Activated T-cell treated with anti-CD3 and anti-CD28 coated beads for 1 hour (primary cell): ENCODE data around the gene HDAC4.

Source experiments
- DNase-seq: peaks from one replicate; pipeline ENCODE4 v3.0.0-alpha.2; 2020; ENCODE audit warnings: low read depth

Gene HDAC4

DNA sequence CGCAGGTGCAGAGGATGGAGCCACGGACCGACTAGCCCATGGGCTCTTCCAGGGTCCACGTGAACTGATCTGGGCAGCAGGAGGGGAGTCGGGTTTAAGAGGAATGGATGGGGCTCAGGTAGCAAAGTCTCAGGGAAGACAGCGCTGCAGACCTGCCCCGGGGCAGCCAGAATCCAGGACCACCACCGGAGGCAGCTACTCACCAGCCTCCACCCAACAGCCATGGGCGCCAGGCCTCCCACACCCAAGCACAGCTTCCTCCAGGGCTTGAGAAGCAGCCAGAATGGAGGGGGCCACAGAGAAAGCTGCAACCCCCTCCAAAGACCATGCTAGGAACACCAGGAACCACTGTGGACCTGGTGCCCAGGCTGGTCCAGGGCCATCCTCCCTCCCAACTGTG, 388.6 kb downstream of the HDAC4 start:
- no peak for DNase-seq

DNA sequence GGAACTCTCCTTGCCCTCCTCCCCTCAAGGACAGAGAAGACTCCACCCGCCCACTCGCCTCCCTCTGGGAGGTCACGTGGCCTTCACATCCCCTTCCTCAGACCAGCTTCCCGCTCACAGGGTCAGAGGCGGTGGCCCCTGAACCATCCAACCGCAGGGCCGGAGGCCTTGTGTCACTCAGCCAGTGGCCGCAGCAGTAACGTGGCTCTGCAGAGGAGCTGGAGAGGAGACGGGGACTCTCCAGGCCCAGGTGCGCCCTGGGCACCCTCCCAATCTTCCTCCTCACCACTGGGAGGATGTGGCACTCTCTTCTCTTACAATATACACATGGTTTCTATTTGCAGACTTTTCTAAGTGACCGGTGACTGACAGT, 391.2 kb downstream of the HDAC4 start:
- DNase-seq = no peak

- no peak for DNase-seq
Measured at GRCh38 chr2:239008677-239009588, 391.9 kb downstream of the HDAC4 start.

- no peak for DNase-seq
Measured at GRCh38 chr2:239008004-239008403, 392.8 kb downstream of the HDAC4 start.

DNA sequence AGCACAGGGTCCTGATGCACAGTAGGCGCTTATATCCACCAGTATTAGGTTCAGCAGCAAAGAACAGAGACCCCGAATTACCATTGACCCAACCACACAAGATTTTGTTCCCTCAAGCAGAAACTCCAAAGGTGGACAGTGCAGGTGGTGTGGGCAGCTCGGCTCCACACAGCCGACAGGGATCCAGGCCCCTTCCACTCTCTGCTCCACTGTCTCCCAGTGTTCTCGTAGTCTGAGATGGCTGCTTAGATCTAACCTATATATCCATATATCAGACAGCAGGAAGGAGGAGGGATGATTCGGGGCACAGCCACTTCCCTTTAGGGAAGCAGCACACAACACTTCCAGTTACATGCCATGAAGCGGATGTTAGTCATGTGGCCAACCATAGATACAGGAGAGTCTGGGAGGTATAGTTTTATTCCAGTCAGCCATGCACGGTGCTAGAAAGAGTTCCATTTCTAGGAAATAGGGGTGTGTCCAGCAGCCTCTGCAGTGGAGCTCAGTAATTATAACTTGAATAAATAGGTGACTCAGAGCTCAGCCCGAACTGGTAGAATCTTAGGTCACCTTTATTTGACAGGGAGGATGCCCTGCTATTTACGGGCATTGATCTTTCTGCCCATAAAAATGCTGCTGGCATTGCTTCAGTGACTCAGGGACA, 394.1 kb downstream of the HDAC4 start:
- DNase-seq = no peak

DNA sequence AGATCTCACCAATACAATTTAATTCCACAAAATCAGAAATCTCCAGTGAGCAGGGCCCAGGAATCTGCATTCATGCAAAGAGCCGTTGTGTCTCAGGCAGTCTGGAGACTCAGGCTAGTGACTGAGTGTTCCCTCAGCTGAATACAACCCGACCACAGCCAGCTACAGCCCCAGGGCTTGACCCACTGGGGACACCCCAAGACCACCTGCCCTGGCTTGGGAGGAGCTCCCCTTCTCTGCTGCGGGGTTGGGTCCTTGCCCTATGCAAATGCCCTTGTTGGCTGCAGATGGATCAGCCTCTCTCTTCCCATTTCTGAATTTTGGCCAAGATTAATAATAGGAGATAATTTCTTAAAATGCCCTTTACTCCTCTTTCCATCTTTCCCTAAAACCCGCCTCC, 395.2 kb downstream of the HDAC4 start:
- DNase-seq = no peak

- DNase-seq = no peak
Measured at GRCh38 chr2:239004274-239005015, 396.4 kb downstream of the HDAC4 start.

DNA sequence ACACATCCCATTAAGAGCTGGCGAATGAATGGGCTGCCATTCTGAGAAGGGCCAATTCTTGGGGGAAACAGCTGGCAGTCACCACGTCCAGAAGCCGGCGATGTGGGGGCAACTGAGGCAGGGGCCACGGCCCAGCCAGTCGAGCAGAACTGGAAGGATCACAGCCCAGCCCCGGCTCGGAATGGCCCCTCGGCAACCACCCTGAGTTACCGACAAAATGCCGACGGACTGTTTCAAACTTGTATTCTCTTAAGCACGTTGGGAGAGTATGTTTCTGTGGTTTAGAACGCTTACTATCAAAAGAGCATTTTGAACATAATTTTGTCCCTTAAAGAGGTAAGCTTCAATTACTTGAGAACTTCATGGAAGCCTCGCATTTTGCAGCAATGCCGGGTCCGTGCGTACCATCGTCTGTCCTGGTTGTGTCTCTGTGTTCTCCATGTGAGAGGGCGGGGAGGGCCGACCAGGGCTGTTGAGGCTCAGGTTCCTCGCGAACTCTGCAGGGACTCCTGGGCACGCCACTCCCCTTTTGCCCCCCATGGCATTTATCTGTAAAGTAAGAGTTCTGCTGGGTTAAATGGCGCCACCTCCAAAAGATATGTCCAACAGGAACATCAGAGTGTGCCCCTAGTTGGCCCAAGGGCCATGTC, 397.1 kb downstream of the HDAC4 start:
- no peak for DNase-seq

DNA sequence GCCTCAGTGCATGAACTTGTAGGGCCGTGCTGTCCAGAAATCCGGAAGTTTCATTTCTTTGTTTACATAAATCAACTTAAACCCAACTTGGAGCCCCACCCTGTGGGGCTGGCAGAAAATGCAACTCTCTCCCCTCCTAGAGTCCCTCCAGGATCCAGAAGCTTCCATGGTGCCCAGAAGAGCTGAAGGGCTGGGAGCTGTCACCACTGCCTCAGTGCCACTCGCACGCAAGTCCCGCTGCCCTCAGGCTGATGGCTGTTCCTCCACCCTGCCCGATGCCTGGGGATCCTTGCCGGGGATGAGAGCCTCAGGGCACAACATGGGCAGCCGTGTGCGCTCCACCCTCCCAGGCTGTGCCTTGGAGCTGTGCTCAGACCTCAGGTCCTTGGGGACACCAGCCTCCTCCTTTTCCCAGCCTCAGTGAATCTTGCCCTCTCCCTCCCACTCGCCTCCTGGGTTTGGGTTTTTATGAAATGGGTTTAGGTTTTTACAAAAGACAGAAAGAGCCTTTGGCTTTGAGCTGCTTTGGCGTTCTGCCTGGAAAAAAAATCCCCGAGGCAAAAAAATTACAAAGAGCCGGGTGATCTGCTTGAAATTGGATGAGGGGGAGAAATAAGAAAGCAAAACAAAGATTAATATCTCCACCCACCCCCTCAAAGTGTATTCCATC, 397.7 kb downstream of the HDAC4 start:
- no peak for DNase-seq

DNA sequence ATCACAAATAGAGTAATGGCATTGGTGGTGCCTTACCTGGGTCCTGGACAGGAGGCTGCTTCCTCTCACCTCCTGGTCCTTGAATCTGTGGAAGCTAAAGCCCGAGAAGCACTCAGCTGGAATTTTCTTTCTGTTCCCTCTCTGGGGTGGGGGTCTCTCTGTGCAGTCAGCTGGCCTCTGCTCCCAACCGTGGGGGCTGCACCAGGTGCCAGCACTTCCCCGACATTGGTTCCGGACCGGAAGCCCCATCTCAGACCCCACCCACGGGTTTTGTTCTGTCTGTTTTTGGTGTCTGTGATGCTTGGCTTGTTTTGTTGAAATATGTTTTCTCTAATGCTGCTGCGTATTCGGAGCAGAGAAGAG, 398.2 kb downstream of the HDAC4 start:
- DNase-seq = no peak

DNA sequence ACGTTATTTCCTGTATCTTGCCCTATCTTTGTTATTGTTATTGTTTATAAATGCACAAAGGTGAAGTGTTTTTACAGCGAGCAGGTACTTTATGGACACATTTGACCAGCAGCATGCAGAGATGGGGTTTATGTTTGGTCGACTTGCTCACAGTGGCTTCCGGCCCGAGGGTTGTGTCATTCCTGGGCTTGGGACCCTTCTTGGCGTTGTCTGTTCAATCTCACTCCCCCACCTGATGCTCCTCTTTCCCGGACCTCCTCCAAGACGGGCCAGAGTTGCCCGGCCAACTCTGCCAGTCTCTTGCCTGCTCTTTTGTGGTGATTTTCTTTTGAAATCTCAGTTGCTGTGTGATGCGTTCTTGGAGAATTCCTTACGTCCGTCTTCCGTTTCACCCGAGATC, 399.0 kb downstream of the HDAC4 start:
- no peak for DNase-seq

DNA sequence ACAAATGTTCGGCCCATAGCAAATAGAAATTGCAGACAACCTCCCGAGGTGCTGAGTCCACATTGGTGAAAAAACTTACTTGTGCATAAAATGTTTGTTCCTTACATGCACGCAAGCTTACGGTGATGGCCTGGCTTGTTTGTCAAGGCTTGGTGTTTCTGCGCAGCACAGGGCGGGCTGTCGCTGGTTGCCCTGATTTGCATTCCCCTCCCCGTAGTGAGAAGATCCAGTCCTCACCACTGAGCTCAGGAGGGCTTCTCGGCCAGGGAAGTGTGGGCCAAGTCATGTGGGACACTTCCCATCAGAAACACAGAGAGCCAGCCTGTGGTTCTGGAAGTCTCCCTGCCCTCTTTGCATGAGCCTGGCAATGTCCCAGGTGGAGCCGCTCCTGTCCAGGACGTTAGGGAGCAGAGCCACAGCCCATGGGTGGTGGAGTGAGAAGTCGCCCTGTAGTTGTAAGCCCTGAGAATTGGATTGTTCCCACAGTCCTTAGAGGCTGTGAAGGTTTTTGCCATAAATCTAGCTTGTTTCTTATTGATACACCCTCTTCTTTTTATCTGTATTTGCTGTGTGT, 400.2 kb downstream of the HDAC4 start:
- no peak for DNase-seq

GRCh38 chr2:239000089-239000488, 400.7 kb downstream of the HDAC4 start:
- DNase-seq = no peak

- DNase-seq = no peak
Measured at GRCh38 chr2:238999291-238999741, 401.5 kb downstream of the HDAC4 start.

GRCh38 chr2:238998801-238999200, 402.0 kb downstream of the HDAC4 start:
- no peak for DNase-seq
